Measurements from ENCODE around the gene CACNA1C. TPM values are rescaled to one million over a fixed set of nuclear protein-coding genes. Genes with fewer than 3 reads are reported as not detected.

Gene CACNA1C
- total and polyA plus RNA-seq, 10 of the 15 experiments (the other 5 are each of a cell fraction or from before 2014, with no cell fraction given): under 0.01 to 0.15 (median 0.09) TPM; not detected in 5

- ChIA-PET SMC1A (ENCODE audit: uncharacterized antibody, unreplicated experiment) (no interaction called here), CTCF (no interaction called here), POLR2A (no interaction called here), RAD21 (ENCODE audit: unreplicated experiment) (interaction anchor here (0.6 kb wide), 1 partner anchor 611 kb away, joined by 3 read pairs; no protein-coding TSS in a partner anchor)
- Histone ChIP-seq H3K79me2 (ENCODE audit: control insufficient read depth, insufficient read depth, low read length) (no peaks in the 10 kb centered on the region), H4K20me1 (ENCODE audit: control insufficient read depth, insufficient read depth) (no peaks in the 10 kb centered on the region), H3K9ac (ENCODE audit: control insufficient read depth, insufficient read depth, low read length) (no peak overlapping the region), H3K4me2 (ENCODE audit: control insufficient read depth, insufficient read depth) (no peak overlapping the region), H3K4me1 (ENCODE audit: control insufficient read depth, insufficient read depth, low read length) (no peaks in the 10 kb centered on the region), H3K9me3 (replicated peaks; ENCODE audit: control insufficient read depth, insufficient read depth, low read length) (no peaks in the 10 kb centered on the region), H2AFZ (ENCODE audit: control insufficient read depth, low read depth, low read length) (no peak overlapping the region), H3K36me3 (ENCODE audit: control insufficient read depth in 2 of 2, insufficient read depth in 2 of 2, low read length in 1 of 2) (no peaks in the 10 kb centered on the region), H3K4me3 (no peak overlapping the region), H3K27me3 (replicated peaks in 1 of 2; ENCODE audit: control insufficient read depth in 2 of 2, insufficient read depth in 2 of 2, low read length in 1 of 2) (peaks cover 5 to 6% of the 10 kb centered on the region in 2 experiments; a peak in 2 of 4 replicates), H3K27ac (ENCODE audit: control insufficient read depth, insufficient read depth) (no peak overlapping the region)
- ATAC-seq: no peak
- no peak for DNase-seq (ENCODE audit: low read depth, low spot score)
- in situ Hi-C loops (cut with MboI): no loop called here
- WGBS (ENCODE audit: insufficient coverage, insufficient replicate concordance, low lambda C conversion rate, missing lambda C conversion rate): 52% methylated on average over 5 of the region's 5 CpGs
- BruUV-seq (replicated peaks): no TSS peak
- no peak for FAIRE-seq
- intact Hi-C loops (cut with micrococcal nuclease; ENCODE audit: unreplicated experiment): no loop called here
- no peak for TF ChIP-seq FOS (IDR thresholded peaks at IDR 0.05; ENCODE audit: borderline replicate concordance, extremely low read depth, insufficient read length)
- TF ChIP-seq PRDM15 (CRISPR knock-in tag; IDR thresholded peaks at IDR 0.05): no peak
- TF ChIP-seq CUX1 (IDR thresholded peaks at IDR 0.05; ENCODE audit: insufficient replicate concordance, low read depth, low read length): no peak
- no peak for TF ChIP-seq ZBTB4 (CRISPR knock-in tag; IDR thresholded peaks at IDR 0.05)
- no peak for TF ChIP-seq IRF4 (IDR thresholded peaks at IDR 0.05; ENCODE audit: low read depth, low read length)
- no peak for TF ChIP-seq E2F4 (IDR thresholded peaks at IDR 0.05; ENCODE audit: low read depth, low read length)
- TF ChIP-seq YY1 (IDR thresholded peaks at IDR 0.05; ENCODE audit: low read depth, low read length): no peak
- TF ChIP-seq ELK1 (IDR thresholded peaks at IDR 0.05; ENCODE audit: low read depth, low read length): no peak
- no peak for TF ChIP-seq RCOR1 (conservative IDR thresholded peaks at IDR 0.05; ENCODE audit: low read depth, low read length)
Observed at GRCh38 chr12:2623472-2623871, 570.7 kb downstream of the CACNA1C start.

Data from GM12878 (cell line).